ENCODE data around the gene ANXA11.

DNA sequence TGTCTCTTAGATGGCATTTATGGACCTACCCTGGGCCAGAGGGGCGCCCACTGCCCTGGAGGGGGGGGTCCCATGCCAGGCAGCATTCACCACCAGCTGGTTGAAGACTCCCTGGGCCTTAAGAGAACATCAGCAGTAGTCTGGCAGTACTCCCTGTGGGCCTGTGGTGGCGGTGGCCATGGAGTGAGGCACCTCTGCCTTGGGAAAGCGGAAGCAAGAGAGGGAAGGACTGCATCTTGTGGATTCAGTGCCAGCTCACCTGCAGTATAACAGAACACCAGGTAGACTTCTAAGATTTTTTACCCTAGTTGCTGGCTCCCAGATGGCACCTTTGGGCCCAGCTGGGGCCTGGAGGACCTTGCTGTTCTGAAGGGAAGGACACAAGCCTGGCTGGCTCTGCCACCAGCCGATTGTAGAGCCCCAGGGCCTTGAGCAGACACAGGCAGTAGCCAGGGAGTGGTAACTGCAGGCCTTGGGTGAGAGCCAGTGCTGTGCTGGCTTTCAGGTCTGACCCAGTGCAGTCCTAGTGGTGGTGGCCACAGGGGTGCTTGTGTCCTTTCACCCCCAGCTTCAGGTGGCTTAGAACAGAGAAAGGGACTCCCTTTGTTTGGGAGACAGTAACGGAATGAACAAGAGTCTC is 57.1 kb downstream of the ANXA11 start:
- TF ChIP-seq, protein P1, sequence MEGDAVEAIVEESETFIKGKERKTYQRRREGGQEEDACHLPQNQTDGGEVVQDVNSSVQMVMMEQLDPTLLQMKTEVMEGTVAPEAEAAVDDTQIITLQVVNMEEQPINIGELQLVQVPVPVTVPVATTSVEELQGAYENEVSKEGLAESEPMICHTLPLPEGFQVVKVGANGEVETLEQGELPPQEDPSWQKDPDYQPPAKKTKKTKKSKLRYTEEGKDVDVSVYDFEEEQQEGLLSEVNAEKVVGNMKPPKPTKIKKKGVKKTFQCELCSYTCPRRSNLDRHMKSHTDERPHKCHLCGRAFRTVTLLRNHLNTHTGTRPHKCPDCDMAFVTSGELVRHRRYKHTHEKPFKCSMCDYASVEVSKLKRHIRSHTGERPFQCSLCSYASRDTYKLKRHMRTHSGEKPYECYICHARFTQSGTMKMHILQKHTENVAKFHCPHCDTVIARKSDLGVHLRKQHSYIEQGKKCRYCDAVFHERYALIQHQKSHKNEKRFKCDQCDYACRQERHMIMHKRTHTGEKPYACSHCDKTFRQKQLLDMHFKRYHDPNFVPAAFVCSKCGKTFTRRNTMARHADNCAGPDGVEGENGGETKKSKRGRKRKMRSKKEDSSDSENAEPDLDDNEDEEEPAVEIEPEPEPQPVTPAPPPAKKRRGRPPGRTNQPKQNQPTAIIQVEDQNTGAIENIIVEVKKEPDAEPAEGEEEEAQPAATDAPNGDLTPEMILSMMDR (IDR thresholded peaks at IDR 0.05), result no peak
- TF ChIP-seq POLR2A (IDR thresholded peaks at IDR 0.05; ENCODE audit: low read depth), result no peak

Measured in esophagus muscularis mucosa (tissue), 3 donors.